Measurements from ENCODE around the gene MTFR1L.
A peak's percentile ranks its signal among the peaks of the same experiment; 100 is the strongest.

MTFR1L gene

DNA sequence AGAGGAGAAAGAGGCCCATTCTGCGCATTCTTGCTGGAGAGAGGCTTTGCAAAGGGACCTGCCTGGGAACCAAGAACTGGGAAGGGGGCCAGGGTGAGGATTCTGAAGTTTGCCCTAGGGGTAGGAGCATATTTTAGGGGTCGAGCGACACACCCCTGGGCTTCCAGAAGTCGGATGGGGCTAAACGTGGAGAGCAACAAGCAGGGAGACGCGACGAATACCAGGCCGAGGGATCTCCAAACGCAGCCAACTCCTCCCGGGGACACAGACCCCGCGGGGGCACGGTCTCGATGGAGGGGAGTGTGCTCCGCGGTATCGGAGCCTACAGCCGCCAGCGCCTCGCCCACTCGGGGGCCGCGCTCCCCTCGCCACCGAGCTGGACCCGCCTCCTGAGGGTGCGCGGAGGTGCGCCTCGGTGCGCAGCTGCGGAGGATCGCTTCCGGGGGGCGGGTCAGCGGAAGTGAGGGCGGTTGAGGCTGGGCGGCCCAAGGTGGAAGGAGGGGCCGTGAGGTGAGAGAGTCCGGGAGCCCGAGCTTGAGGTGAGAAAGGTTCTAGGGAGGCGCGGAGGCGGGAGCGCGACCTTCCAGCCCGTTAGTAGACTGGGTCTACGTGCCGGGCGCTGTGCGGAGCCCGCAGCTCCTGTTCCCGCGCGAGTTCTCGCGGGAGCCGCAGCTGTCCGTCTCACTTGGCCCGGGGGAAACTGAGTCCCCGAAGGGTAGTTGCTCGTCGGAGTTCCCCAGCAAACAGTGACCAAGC lies at the start of gene MTFR1L:
MTFR1L (plus strand) TSS at position 464 of the 756 bp plus-strand sequence. CDS start 3,151 bp downstream, outside the sequence.
- no peak for DNase-seq

DNA sequence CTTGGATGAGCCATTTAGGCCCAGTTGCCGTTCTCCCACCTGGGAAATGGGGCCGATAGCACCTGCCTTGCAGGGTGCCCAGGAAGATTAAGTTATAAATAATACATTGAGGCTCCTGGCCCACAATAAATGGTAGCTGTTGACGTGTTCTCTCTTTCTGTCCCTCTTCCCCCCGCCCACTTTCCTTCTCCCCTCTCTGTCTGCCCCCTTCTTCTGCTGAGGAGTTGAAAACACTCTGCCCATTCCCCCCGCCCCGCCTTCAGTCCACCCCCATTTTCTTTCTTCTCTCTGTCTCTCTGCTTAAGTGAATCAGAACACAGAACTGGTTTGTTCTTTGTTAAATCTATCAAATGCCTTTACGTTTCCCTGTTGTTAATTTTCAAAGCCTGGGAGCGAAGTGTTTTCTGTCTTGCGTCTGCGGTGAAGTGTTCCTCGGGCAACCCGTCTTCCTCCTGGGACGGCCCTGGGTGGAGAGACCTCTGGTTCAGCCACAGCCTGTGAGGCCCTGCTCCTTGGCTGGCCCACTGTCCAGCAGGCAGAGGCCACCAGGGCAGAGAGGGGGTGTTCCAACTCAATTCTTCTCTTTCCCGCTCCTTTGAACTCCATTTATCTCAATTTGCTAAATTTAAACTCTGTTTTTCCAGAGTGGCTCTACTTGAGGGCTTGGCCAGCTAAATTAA lies 49.1 kb upstream of the MTFR1L start:
- DNase-seq = no peak

DNA sequence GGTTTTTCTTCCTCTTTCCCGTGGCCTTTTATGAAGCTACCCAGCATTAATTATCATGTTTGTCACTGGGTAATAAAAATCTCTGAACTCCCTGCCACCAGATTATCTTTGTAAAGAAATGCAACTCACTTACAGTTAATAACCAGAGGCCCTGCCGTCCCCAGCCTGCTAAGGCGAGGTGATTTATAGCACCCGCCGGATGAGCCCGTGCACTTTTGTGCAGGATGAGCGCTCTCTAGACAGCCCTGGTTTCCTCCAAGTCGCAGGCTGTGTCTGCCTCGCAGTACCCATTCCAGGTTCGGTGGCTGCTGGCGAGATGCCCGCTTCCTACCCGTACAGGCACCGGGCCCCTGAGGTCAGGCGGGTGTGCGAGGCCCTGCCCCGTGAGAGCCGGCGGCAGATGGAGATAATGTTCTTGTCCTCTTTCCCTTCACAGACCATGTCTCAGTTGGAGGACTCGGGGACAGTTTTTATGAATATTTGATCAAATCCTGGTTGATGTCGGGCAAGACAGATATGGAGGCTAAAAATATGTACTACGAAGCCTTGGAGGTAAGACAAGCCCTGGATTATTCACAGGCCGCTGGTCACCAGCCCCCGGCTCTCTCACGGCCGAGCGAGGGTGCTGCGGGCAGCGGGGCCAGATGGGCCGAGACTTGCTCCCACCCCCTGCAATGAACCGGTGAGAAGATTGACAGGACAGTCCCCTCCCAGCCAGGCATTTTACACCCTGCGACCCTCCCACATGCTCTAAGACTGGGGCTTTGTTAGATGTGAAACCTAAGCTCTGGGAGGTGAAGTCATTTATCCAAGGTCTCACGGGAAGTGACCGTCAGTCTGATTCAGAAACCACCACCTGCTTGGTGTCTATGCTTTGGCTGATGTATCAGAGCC lies 48.3 kb upstream of the MTFR1L start:
- DNase-seq = peak; percentile 6

DNA sequence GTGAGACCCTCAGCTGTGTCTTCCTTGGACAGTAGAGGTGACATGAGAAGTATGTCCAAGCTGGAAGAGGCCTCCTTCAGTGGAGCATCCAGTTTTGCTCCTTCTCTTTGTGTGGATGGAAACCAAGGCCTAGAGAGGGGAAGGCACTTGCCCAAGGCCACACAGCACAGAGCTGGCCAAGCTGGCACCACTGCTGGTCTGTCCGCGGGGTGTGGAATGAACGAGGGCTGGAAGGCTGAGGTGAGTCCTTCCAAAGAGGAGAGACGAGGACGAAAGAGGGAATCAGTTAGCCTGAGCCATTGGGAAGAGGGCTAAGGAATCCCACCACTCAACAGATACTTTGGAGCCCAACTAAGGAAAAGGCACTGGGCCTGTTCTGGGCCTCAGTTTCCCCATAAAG lies 47.6 kb upstream of the MTFR1L start:
- DNase-seq = no peak

DNA sequence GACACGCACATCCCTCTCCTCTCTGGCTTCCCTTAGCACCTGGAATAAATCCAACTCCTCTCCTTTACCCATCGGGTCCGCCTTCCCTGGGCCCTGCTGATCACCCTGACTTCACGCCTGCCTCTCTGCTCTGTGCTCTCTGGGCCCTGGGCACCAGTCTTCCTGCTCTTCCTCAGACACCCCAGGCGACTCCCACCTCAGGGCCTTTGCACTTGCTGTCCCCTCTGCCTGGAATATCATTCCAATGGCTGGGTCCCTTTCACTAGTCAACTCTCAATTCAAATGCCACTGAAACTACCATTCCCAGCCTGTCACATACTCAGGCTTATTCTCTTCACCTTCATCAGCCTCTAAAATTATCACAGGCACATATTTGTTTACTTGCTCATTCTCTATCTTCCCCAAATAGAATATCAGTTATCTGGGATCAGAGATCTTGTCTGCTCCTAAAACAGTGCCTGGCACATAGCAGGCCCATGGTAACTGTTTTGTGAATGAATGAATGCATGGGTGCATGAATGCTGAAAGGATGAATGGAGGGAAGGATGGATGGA lies 47.0 kb upstream of the MTFR1L start:
- no peak for DNase-seq

DNA sequence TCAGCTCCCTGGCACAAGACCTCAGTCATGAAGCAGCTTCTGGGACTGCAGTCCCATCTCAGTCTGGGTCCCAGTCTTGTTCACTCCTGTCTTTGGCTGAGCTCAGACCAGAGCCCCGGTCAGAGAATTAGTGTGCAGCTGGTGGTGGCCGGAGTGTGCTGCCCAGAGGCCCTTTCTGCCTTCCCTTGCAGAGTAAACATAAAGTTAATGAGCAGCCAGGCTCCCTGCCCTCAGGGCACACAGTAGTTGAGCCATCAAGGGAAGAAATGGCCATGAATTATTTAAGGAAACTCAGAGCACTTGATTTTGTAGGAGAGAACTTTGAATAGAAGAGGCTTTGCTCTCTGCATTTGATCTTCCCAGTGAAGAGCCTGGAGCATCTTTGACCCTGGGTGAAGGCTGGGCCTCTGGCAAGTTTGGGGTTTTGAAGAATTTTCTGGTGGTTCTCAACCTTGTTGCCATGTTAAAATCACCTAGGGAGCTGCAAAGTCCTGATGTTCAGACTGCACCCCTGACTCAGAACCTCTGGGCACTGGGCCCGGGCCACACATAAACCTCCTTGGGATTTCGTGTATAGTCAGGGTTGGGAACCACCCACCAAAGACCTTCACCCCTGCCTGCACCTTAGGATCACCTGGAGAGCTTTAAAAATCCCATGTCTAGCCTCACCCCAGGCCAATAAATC lies 46.2 kb upstream of the MTFR1L start:
- DNase-seq = no peak

DNA sequence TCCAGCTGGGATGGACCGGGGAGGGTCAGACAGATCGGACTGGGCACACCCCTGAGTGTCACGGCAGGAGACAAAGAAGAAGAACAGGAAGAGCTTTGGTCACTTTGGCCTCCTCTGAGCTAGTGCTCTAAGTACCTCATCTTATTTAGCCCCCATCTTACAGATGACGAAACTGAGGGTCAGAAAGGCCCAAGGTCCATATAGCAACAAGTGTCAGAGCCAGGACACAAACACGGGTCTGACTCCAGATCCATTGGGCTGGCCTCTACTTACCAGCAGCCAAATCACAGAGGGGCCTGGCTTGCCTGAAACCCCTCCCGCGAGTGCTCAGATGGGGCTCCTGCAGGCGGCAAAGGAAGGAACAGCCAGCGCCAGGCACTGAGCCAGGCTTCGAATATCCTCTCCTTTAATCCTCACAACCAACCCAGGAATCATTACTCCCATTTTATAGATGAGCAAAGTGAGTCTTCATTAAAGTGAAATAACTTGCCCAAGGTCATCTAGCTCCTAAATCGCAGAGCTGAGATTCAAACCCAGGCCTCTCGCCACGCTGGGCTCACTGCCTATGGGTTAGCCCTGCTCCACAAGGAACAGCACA lies 45.4 kb upstream of the MTFR1L start:
- DNase-seq = no peak

DNA sequence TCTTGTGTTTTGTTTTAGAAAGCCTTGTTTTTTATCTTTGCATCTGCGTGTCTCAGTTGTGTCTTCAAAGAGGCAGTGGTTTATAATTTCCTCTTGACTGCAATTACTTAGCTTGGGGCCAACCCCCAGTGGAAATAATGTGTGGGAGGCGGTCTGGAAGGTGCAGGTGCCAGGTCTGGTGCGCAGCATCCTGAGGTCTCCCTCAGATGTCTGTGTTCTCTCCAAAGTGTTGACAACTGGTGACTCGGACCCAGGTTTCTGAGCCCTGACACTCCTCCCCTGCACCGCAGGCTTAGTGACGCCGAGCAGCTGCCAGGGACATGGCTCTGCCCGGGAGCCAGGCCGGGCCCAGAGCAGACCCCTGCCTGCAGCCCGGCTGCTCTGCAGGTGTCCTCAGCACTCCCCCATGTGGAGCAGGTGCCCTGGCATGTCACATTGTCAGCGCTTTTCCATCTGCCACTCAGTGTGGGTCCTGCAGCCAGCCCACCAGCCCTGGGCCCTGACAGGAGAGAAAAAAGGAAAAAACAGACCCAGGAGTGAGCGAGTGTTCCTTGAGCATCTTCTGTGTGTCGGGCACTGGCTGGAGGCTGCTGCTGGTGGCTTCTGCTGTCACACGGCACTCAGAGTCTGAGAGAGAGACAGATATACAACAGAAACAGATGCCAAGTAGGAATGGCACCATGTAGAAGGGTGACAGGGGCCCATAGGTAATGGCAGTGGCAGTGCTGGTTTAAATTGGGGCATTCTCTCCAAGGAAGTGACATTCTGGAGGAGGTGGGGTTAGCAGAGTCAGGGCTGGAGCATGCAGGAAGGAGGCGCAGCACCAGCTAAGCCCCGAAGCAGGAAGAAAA lies 44.6 kb upstream of the MTFR1L start:
- DNase-seq = peak; percentile 23

DNA sequence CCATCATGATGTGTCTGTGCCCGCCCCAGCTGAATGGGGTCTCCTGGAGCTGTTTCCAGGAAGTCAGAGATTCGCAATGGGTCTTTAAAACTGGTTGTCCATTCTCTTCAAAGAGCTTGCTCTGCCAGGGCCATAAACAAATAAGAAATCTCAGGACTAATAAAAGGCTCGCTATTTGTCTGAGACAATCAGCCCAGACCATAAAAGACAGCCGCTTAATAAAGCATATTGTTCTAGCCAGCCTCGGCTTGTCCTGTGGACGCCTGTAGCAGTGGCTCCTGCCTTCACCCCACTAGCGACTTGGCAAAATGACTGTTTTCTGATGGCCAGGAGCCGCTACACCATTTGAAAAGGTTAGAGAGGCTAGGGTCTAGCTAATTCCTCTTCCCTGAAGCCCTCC lies 40.4 kb upstream of the MTFR1L start:
- DNase-seq = no peak

DNA sequence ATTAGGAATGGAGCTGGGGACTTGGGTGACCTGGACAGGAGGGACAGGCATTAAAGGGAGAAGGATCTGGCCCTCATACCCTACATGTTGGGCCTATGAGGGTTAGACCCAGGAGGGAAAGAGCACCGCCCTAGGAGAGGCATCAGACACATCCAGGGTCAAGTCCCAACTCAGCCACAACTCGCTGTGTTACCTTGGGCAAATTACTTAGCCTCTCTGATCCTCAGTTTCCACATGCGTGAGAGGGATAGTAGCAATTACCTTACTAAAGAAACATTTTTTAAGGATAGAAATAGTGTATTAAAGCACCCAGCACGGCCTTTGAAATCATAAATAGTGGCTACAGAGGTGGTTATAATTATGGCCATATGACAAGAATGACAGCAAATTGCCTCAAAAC lies 39.9 kb upstream of the MTFR1L start:
- DNase-seq = no peak

DNA sequence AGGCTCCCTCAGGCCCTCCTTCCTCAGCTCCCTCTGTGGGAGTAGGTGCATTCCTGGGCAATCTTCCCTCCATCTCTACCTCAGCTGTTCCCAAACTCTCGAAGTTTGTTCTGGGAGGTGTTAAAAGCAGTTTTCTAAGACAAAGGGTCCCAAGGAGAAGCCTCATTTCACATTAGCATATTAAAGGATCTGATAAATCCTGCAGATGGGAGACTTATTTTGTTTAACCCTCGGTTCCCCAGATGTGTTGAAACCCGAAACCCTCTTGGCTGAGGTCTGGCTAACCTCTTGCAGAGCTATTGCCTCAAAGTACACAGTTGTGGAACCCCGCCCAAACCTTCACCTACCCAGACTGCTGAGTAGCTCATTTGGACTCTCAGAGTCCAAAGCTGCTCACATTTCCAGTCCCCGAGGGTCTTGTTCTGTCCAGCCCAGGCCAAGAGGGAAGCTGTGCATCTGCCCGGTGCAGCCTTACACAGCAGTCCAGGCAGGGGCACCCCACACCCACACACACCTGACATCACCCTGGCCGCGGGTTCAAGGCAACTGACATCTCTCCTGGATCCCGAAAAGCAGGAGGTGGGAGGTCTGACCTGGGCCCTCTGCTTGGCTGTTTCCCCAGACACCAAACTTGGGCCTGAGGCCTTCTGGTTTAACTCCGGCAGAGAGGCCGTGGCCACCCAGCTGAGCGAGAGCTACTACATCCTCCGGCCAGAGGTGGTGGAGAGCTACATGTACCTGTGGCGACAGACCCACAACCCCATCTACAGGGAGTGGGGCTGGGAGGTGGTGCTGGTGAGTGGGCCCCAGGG lies 39.2 kb upstream of the MTFR1L start:
- DNase-seq = no peak

DNA sequence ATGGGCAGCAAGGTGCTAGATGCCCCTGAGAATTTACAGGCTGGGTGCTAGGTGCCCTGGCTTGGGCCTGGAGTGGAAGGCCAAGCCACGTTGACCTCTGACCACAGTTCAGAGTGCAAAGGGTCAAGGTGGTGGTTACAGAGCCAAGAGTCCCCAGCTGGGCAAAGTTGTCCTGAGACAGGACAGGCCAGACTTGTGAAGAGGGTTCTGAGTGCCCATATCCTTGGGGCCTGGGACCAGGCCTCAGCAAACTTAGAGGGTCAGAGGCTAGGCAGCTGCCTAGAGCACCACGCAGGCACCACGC lies 38.7 kb upstream of the MTFR1L start:
- DNase-seq = no peak

DNA sequence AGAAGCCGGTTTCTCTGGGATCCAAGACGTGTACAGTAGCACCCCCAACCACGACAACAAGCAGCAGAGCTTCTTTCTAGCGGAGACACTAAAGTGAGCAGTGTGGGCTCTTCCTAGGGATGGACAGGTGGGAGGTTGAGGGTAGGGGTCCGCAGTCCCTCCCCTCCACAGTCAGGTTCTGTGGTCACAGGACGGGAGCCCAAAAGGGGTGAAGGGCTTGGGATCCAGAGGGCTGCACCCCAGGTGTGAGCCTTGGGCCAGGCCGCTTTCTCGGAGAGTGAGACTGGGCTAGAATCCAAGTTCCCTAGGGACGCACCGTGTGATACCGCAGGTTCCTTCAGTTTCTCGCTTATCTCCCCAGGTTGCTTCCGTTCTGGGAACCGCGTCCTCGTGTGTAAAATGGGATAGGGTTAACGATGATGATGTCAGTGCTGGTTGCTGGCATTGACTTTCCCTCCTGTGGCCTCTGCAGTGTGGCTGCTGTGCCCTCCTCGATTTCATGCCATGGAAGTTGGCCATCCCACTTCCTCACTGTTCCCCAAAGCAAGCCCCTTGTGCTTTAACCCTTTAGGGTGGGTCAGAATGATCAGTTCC lies 37.0 kb upstream of the MTFR1L start:
- DNase-seq = no peak

DNA sequence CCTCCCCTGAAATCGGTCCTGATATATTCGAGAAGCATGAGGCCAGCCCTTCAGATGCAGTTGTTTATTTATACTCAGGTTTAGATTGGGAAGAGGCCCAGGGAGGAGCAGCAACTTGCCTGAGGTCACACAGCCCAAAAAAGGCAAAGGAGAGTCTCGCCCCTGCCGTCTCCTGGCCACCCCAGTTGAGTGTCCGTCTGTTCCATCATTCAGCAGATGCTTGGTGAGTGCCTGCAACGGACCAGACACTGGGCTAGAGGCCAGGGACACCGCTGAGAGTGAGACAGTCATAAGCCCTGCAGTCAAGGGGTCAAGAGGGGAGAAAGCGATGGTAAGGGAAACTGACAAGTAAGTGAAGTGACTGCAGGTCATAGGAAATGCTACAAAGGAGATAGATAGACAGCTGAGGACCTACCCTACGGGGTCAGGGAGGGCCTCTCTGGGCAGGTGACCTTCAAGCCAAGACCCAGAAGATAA lies 35.1 kb upstream of the MTFR1L start:
- DNase-seq = no peak

DNA sequence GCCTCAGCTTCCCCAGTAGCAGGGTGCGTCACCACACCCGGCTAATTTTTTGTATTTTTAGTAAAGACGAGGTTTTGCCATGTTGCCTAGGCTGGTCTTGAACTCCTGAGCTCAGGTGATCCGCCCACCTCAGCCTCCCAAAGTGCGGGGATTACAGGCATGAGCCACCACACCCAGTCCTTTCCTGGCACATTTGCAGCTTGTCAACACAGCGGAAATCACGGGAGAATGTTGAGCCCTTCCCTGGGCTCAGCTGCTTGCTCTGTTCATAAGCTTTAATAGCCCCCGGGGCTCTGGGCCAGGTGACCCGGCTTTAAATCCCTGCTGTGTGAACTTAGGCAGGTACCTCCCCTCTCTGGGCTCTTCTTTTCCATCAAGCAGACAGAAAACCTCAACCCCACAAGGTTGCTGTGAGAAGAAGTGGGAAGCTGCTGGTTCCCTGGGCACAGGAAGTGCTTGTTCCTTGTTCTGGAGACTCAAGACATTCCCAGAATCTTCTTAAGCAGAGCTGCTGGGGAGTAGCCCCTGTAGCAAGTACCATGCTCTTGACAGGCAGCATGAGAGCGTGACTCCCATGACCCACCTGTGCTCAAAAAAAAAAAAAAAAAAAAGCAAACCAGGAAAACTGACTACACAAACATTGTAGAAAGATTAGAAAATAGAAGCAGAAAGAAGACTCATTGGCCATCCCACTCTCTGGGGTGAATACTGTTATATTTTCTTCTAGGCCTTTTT lies 34.3 kb upstream of the MTFR1L start:
- DNase-seq = no peak

DNA sequence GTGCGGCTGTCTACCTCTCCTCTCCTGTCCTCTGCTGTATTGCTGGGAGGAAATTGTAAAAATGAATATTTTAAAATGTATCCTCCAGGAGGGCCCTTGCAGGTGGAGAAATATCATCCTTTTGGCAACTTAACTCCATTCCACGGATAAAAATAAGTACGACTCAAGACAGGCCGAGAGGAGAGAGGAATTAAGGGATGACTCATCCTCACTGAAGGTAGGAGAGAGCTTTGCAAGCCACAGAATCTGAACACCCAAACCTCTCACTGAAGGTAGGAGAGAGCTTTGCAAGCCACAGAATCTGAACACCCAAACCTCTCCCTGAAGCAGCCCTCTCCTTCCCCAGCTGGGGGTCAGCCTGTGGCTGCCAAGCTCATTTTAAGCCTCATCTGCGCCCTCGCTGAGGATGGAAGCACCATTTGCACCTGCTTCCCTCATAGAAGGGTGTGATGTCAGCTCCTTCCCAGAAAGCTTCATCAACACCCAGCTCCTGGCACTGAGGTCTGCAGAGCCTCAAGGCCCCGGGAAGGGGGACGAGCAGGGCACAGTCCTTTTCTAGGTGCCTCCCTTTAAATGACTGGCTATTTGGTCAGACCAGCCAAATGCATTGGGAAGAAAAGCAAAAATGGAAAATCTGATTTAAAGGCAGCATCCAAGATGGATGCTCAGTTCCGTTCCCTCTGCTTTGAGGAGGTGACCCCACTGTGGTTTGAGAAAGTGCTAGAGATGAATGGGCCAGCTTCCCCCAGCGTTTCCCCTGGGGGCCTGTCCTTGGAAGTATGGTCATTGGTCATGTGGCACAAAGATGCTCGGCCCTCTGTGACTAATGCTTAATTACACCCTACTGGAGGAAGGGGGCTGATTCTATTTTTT lies 32.6 kb upstream of the MTFR1L start:
- no peak for DNase-seq

DNA sequence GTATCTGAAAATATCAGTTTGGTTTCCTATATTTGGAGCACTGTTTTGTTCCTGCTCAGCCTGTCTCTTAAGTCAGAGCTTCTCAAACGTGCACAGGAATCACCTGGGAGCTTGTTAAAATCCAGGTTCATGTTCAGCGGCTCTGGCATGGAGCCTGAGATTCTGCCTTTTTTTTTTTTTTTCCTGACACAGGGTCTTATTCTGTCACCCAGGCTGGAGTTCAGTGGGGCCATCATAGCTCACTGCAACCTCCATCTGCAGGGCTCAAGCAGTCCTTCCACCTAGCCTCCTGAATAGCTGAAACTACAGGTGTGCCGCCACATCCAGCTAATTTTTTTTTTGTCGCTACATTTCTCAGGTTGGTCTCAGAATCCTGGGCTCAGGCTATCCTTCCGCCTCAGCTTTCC lies 32.0 kb upstream of the MTFR1L start:
- DNase-seq = no peak

DNA sequence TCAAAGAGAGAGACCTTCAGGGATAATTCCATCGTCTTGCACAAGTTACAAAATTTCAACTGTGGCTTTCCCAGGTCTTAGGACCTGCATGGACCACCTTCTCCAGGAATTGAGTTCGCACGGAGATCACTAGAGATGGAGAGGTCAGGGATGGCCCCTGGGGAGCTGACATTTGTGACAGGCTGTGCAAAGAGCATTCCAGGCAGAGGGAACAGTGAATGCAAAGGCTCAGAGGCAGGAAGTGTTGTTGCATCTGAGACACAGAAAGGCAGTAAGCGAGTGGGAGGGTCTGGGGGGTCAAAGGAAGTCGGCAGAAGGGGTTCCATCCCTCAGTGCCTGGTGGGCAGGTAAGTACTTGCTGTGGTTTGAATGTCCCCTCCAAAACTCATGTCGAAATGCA lies 29.3 kb upstream of the MTFR1L start:
- no peak for DNase-seq
